Stimulated activated CD4-positive, alpha-beta T cell treated with anti-CD3 and anti-CD28 coated beads, TNF-alpha, amount 100 ng/mL, for 1 hour (primary cell): ENCODE results near the gene YPEL1.

Experiments
- DNase-seq, 3 donors: peaks; one replicate each; pipeline ENCODE4 v3.0.0-alpha.2; 2020; ENCODE audit warnings: low read depth in 3 of 3, low spot score in 1 of 3

Gene YPEL1

GRCh38 chr22:21735200-21736083 is at the start of gene YPEL1:
Gene YPEL1, minus strand, starts transcription at chr22:21735794. Its CDS starts 25,050 bp downstream, at chr22:21710744.
- DNase-seq, result peak; percentile 87 to 94 (median 93)

- DNase-seq, result no peak
Observed at GRCh38 chr22:21780259-21780658, 44.7 kb upstream of the YPEL1 start.

- DNase-seq, result no peak
Observed at GRCh38 chr22:21779444-21779843, 43.9 kb upstream of the YPEL1 start.

- no peak for DNase-seq
Observed at GRCh38 chr22:21778705-21779363, 43.2 kb upstream of the YPEL1 start.

- DNase-seq, result no peak
Observed at GRCh38 chr22:21771631-21771976, 36.0 kb upstream of the YPEL1 start.

- no peak for DNase-seq
Observed at GRCh38 chr22:21768435-21768834, 32.8 kb upstream of the YPEL1 start.

GRCh38 chr22:21766691-21767462 is 31.3 kb upstream of the YPEL1 start:
- peak in 1 of 3 donors; percentile 17 for DNase-seq

- DNase-seq, result no peak
Observed at GRCh38 chr22:21765909-21766529, 30.4 kb upstream of the YPEL1 start.

- DNase-seq, result no peak
Observed at GRCh38 chr22:21764038-21764804, 28.6 kb upstream of the YPEL1 start.

GRCh38 chr22:21762712-21763581 is 27.4 kb upstream of the YPEL1 start:
- DNase-seq, result no peak

GRCh38 chr22:21761994-21762680 is 26.5 kb upstream of the YPEL1 start:
- no peak for DNase-seq

- no peak for DNase-seq
Observed at GRCh38 chr22:21761086-21761485, 25.5 kb upstream of the YPEL1 start.

GRCh38 chr22:21760640-21761039 is 25.0 kb upstream of the YPEL1 start:
- no peak for DNase-seq

GRCh38 chr22:21759646-21760376 is 24.2 kb upstream of the YPEL1 start:
- DNase-seq, result no peak

- no peak for DNase-seq
Observed at GRCh38 chr22:21759093-21759492, 23.5 kb upstream of the YPEL1 start.

- no peak for DNase-seq
Observed at GRCh38 chr22:21758091-21758864, 22.7 kb upstream of the YPEL1 start.

GRCh38 chr22:21755851-21756284 is 20.3 kb upstream of the YPEL1 start:
- no peak for DNase-seq
